HG02973 (cell line): ENCODE measurements around the gene CDK6.

Experiments
- ATAC-seq: cut with Tn5 transposase; IDR thresholded peaks from one replicate; pipeline ENCODE4 v1.9.1; 2021; ENCODE audit warnings: moderate library complexity; ENCODE audit not compliant: unreplicated experiment

Gene CDK6

GRCh38 chr7:92652536-92652935 lies 183.8 kb downstream of the CDK6 start:
- ATAC-seq = no peak

DNA sequence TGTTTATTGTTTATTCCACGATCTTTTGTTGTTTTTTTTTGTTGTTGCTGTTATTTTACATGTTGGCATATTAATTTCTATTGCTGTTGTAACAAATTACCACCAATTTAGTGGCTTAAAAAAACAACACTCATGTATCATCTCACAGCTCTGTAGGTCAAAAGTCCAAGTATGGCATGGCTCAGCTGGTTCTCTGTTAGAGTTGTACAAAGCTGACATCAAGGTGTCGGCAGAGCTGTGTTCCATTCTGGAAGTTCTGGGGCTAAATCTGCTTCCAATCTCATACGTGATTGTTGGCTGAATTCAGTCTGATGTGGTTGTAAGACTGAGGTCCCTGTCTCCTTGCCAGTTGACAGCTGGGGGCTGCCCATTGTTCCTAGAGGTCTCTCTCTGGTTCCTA lies 186.0 kb downstream of the CDK6 start:
- ATAC-seq = no peak

DNA sequence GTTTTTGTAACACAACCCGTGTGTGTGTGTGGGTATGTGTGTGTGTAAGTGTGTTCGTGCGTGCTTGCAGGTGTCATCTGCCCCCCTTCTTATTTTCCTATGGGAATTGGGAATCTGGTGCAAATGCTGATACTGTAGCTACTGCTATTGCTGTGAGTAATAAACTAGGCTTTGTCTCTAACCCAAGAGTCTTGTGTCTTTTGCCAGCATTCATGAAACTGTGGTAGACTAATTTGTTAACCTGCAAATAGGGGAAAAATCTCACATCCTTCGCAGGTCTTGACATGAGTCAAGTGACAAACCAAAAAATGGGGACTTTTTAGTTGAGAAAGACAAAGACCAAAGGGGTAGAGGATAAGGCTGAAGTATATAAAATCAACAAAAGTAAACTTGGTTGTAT lies 188.3 kb downstream of the CDK6 start:
- peak; percentile 63 for ATAC-seq

GRCh38 chr7:92647652-92648051 lies 188.7 kb downstream of the CDK6 start:
- ATAC-seq = no peak

- ATAC-seq = peak; percentile 41
Observed at GRCh38 chr7:92647011-92647625, 189.3 kb downstream of the CDK6 start.

- ATAC-seq = no peak
Observed at GRCh38 chr7:92645114-92646061, 191.0 kb downstream of the CDK6 start.

DNA sequence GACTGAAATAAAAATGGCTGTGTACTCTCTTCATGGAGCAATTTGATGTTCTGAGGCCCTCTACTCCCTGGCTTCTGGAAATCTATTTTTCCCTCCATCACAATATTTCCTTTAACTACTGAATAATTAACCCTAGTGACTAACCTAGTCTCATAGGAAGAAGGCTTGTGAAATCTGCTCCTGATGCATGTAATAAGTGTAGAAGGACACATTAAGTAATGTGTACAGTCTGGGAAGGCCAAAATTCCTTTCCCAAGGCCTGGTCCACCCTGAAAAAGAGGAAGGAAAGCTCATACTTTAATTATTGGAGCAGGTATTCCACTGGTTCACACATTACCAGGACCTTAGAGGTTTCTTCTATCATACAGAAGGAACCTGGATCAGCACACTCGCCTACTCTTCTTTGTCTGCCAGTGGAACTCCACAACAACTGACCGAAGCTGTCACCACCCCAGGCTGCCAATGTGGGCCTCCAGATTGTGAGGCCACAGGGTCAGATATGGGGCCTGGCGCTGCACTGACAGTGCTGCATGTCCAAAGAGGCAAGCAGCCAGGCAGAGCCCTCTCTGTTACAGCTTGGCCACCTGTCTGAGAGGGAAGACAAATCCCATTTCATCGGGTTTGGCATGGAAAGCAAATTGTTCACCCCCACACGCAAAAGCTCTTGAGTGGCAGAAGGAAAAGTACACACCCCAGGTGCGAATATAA lies 191.8 kb downstream of the CDK6 start:
- no peak for ATAC-seq

GRCh38 chr7:92643821-92644220 lies 192.6 kb downstream of the CDK6 start:
- ATAC-seq = no peak

DNA sequence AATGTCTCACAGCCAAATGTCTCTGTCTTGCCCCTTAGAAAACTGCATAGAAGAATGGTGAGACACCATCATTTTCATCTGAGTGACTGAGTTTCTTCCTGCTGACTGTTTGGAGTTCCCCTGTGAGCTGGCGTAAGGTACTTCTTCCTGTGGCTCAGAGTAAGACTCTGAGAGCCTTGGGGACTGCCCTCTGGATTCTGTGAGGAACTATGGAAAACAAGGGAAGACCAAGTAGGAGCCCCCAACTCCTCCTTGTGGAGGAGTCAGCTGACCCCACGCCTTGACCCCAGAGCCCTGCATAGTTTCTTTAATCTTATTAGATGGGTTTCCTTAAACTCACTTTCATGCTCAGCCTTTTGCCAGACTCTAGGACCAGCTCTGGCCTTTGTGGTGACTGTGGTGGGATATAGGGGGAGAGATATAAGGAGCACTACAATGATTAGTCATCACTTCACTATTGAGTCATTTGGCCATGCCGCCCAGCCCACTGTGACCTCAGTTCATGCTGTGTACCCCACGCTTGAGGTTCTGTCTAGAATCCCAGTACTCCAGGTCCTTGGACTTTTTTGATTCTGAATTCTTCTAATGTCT lies 194.4 kb downstream of the CDK6 start:
- ATAC-seq = peak; percentile 83

GRCh38 chr7:92639966-92640365 lies 196.4 kb downstream of the CDK6 start:
- no peak for ATAC-seq

DNA sequence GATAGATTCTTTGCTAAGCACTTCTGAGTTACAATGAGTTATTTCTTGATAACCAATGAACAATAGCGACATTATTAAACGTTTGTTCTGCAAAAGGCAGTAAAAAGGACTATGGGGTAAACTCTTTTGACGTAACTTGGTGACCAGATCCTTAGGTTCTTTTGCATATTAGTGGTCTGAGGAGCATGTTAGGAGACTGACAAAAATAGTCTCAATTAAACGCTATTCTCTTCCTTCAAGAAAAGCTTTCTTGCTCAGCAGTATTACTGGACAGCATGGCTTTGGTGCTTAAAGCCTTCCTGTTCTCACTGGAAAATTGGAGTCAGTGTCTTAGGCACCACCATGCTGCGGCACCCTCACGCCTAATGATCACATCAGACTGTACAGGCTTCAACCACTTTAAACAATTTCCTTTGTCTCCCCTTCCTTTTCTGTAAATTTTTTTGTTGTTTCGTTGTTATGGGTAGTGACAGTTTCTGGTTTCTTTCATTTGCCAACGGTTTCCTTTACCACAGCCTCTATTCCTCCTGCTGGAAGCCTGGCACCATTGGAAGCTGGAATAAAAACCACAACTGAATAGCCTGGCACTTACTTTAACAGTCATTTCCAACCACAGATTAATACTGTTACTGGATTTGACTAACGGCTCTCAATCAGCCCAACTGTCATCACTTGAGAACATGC lies 197.0 kb downstream of the CDK6 start:
- ATAC-seq = no peak

DNA sequence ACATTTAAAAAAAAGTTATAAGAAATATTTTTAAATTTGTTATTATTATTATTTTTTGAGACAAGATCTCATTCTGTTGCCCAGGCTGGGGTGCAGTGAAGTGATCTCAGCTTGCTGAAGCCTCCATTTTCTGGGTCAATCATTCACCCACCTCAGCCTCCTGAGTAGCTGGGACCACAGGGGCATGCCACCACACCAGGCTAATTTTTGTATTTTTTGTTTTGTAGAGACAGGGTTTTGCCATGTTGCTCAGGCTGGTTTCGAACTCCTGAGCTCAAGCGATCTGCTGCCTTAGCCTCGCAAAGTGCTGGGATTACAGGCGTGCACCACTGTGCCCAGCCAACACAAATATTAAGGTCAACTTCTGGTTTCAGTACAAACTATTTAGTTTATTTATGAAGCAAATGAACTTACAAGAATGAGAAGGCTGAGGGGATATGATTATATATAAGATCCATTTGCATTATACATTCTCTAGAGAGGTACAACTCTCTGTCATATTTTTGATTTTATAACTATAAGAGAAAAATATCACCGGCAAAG lies 200.3 kb downstream of the CDK6 start:
- ATAC-seq = no peak

DNA sequence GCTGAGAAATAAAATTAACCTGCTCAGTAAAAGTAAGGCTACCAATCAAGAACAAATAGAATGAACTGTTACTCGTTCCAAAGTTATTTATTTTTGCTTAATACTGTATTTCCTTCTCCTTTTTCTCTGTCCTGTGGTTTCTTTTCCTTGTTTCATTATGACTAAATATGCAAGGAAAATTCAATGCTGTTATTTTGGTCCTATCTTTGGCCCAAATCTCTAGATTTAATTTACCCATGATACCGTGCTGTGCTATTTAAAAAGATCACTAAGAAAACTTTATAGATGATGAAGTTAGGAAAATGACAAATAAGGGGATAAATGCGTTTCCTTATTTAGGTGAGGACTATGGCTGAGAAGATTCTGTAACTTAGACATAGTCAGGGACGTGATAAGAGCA lies 200.8 kb downstream of the CDK6 start:
- ATAC-seq = no peak

DNA sequence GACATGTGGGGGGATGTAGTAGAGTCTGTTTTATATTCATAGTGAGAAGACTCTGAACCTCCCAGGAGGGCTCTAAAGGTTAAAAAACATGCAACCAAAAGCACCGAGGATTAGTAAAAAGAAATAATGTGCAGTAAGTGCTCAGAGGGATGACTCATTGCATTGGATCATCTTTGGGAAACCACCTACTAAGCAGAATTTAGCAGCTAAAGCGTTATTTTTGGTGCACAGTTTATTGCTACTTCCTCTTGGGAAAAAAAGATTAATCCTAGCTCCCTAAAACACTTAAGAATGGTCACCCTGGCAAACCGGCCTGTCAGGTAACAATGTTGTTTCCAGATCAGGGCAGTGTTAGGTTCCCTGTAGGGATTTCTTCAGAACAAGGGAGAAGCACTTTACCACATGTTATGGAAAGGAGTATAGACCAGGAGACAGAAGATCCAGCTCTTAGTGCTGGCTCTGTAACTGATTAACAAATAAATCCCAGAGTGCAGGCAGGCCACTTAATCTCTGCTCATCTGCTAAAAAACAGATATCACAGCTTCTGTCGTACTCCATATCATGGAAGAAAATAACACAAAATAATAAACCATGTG lies 201.4 kb downstream of the CDK6 start:
- peak; percentile 29 for ATAC-seq

DNA sequence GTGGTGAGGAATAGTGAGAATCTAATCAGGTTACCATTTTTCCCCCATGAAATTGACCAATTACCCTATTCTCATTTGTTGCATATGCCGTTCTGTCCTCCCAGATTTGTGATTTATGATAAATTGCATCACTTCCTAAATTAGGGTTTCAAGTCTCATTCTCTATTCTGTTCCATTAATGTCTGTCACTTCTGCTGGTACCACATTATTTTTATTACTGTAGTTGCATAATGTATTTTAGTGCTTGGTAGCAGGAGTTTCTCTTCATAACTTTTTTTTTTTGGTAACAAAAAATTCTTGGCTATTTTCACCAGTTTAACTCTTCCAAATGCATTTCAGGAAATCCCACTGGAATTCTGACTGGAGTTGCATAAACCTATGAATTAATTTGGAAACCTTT lies 202.2 kb downstream of the CDK6 start:
- no peak for ATAC-seq

- no peak for ATAC-seq
Observed at GRCh38 chr7:92633211-92633906, 203.0 kb downstream of the CDK6 start.

DNA sequence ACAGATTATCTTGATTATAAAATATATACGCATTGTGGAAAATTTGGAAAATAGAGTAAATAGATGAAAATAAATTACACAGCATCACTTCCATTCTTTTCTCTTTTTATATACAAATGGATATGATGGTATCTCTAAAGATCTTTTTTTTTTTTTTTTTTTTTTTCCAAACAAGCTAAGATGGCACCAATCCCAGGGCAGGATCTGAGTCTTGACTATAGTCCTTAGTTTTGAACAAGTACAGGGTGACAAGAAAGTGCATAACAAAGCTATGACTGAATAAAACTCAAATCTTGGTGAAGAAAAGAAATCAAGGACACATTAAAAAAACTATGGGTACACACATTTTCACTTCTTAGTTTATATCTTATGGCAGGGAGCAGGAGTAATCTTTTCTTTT lies 203.6 kb downstream of the CDK6 start:
- no peak for ATAC-seq

GRCh38 chr7:92631850-92632487 lies 204.4 kb downstream of the CDK6 start:
- ATAC-seq = no peak
